Measurements from ENCODE around the gene CHST9.

The CHST9 gene

GRCh38 chr18:27081701-27082100 is 103.4 kb downstream of the CHST9 start:
- DNase-seq: no peak

GRCh38 chr18:27075828-27076227 is 109.3 kb downstream of the CHST9 start:
- no peak for DNase-seq

- DNase-seq: no peak
Observed at GRCh38 chr18:27073404-27073830, 111.7 kb downstream of the CHST9 start.

GRCh38 chr18:27064673-27065072 is 120.4 kb downstream of the CHST9 start:
- no peak for DNase-seq

GRCh38 chr18:27062802-27063201 is 122.3 kb downstream of the CHST9 start:
- DNase-seq: no peak

- no peak for DNase-seq
Observed at GRCh38 chr18:27061488-27062095, 123.5 kb downstream of the CHST9 start.

- no peak for DNase-seq
Observed at GRCh38 chr18:27057519-27058234, 127.4 kb downstream of the CHST9 start.

- no peak for DNase-seq
Observed at GRCh38 chr18:27054926-27055325, 130.2 kb downstream of the CHST9 start.

- no peak for DNase-seq
Observed at GRCh38 chr18:27049969-27050368, 135.1 kb downstream of the CHST9 start.

- DNase-seq: no peak
Observed at GRCh38 chr18:27045342-27045741, 139.8 kb downstream of the CHST9 start.

- DNase-seq: no peak
Observed at GRCh38 chr18:27042177-27042576, 142.9 kb downstream of the CHST9 start.

- DNase-seq: no peak
Observed at GRCh38 chr18:27040796-27041195, 144.3 kb downstream of the CHST9 start.

- DNase-seq: no peak
Observed at GRCh38 chr18:27033722-27034121, 151.4 kb downstream of the CHST9 start.

- DNase-seq: no peak
Observed at GRCh38 chr18:27030421-27030820, 154.7 kb downstream of the CHST9 start.

- DNase-seq: no peak
Observed at GRCh38 chr18:27022477-27022876, 162.6 kb downstream of the CHST9 start.

GRCh38 chr18:27017901-27018500 is 167.1 kb downstream of the CHST9 start:
- no peak for DNase-seq

- no peak for DNase-seq
Observed at GRCh38 chr18:27014841-27015240, 170.3 kb downstream of the CHST9 start.

- DNase-seq: no peak
Observed at GRCh38 chr18:27010784-27011183, 174.3 kb downstream of the CHST9 start.

- DNase-seq: no peak
Observed at GRCh38 chr18:27009293-27009692, 175.8 kb downstream of the CHST9 start.

- no peak for DNase-seq
Observed at GRCh38 chr18:27008575-27008974, 176.5 kb downstream of the CHST9 start.

GRCh38 chr18:27007880-27008279 is 177.2 kb downstream of the CHST9 start:
- DNase-seq: no peak

- no peak for DNase-seq
Observed at GRCh38 chr18:27005589-27005988, 179.5 kb downstream of the CHST9 start.

GRCh38 chr18:27004056-27004829 is 180.9 kb downstream of the CHST9 start:
- DNase-seq: no peak

GRCh38 chr18:26999797-27000196 is 185.3 kb downstream of the CHST9 start:
- no peak for DNase-seq

Data from activated CD8-positive, alpha-beta memory T cell treated with anti-CD3 and anti-CD28 coated beads, Interleukin-2, amount 50 U/mL, for 48 hours (primary cell).